ENCODE results near the gene DNAJC27.
"Not testable (repeated sequence)": the region's sequence is repeated elsewhere in the genome, so short reads cannot be mapped to it uniquely, and the experiment has no call there.

The DNAJC27 gene

DNA sequence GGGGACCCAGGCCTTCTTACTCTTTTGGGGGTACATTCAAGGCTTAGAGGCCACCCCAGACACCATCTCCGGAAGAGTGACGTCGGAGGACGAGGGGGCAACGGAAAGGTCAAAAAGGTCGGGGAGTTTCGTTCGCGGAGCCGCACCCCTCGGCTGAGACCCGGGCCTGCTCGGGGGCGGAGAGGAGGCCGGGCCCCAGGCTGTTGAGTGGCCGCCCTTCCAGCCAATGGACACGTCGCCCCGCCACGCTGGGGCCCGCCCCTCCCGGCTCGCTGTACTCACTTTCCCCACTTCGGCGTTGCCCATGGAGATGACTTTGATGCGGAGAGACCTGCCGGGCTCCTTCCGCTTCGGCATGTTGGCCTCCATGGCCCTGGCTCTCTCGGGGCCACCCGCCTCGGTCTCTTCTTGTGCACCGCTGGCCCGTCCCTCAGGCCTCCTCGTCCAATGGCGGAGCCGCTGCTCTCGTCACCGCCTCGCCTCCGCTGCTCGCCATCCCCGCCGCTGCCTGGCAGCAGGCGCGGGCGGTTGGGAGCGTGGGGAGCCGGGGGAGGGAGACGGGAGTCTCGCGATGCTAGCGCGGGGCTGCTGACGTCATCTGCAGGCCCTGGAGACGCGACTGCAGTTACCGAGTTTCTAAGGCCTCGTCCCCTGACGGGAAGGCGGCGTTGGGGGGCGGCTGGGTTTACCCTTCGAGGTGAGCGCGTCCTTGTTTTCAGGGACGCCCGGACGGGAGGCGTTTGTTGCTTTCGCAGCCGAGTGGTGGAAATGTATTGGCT, at the start of gene DNAJC27:
TSS of gene DNAJC27 (minus strand) at position 420 of the 779 bp plus-strand sequence. CDS start at position 369, 51 bp downstream.
- DNase-seq, result peak; percentile 96 to 97

DNA sequence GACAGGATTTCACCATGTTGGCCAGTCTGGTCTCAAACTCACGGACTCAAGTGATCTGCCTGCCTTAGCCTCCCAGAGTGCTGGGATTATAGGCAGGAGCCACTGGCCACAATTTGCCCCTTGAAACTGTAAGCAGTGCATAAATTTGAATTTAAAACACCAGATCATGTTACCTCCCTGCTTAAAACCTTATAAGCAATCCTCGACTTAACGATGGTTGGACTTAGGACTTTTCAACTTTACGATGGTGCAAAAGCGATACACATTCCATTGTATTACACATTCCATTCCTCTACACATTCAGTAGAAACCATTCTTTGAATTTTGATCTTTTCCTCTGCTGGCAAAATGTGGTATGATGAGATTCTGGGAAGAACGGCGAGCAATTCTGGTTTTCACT, 46.9 kb upstream of the DNAJC27 start:
- DNase-seq, result no peak

- no peak for DNase-seq
Measured at GRCh38 chr2:25014631-25015030, 42.9 kb upstream of the DNAJC27 start.

GRCh38 chr2:25011342-25011741, 39.6 kb upstream of the DNAJC27 start:
- not testable (repeated sequence) for DNase-seq

DNA sequence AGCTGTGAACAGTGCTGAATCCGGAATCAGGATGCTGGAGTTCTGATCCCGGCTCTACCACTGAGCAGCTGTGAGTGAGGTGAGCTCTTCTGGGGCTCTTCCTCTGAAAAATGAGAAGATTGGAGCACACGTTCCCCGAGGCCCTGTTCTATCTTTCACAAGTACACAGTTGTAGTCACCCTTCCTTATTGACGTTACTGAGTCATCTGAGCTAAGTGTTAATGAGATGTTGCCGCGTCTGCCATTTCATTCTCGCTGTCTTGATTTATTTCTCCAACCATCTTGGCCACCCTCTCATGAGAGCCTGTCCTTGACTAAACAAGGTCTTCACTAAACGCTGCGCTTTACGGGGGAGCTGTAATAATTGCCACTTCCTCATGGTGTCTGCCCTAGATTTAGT, 38.2 kb upstream of the DNAJC27 start:
- no peak for DNase-seq

DNA sequence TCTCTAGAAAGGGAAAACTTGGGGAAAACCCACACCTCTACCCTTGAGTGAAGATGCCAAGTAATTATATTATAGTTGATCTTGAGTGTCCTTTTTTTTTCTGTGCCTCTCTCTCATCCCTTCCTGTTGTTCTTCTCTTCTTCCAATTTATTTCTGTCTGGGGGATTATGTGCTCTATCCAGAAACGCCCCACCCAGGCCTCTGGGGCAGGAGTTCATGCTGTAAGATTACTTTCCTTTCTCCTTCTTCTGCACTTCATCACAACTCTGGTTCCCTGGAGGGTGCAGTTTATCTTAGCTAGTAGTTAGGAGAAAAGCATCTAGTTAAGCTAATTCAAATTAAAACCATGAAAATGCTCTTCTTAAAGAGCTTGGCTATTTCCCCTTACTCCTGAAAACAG, 30.3 kb upstream of the DNAJC27 start:
- no peak for DNase-seq

- DNase-seq, result no peak
Measured at GRCh38 chr2:25001325-25001637, 29.5 kb upstream of the DNAJC27 start.

GRCh38 chr2:25000503-25001324, 29.0 kb upstream of the DNAJC27 start:
- no peak for DNase-seq

- DNase-seq, result no peak
Measured at GRCh38 chr2:25000036-25000435, 28.3 kb upstream of the DNAJC27 start.

GRCh38 chr2:24999097-24999496, 27.3 kb upstream of the DNAJC27 start:
- not testable (repeated sequence) for DNase-seq

DNA sequence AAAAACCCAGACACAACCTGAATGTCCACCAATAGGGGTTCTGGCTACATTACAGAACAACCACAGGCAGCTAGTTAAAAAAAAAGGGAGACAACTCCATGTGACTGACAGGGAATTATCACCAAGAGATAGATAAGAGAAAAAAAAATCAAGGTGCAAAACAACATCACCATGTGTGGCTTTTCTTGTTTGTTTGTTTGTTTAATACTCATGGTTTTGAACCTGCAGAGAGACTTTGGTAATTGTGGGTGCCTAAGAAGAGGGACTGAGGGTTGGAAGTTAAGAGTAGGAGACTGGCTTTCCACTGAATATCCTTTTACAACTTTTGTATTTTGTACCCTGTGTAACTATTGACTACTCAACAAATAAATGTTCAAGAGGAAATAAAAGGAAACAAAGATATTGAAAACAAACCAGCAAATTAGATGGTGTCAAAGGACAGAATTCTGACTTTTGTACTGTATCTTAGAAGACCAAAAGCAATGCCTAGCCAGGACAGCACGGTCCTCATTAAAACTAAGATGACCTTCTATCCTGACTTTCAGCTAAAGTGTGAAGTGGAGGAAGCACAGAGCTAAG, 22.5 kb upstream of the DNAJC27 start:
- DNase-seq, result no peak

- no peak for DNase-seq
Measured at GRCh38 chr2:24993406-24994145, 21.8 kb upstream of the DNAJC27 start.

DNA sequence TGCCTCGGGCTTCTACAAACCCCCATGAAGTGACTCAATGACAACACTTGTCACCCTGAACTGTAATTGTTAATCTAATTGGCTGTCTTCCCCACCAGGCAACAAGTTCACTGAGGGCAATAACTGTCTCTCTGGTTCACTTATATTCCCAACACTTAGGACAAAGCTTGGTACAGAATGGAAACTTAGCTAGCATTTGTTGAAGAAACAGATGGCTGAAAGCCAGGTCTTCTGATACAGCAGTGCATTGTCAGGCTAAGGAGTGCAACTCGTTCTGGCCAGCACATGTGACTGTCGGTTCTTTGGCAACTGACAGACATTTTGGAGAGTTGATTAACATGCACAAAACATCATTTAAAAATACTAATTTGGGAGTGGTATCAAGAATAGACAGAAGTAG, 14.6 kb upstream of the DNAJC27 start:
- no peak for DNase-seq

DNA sequence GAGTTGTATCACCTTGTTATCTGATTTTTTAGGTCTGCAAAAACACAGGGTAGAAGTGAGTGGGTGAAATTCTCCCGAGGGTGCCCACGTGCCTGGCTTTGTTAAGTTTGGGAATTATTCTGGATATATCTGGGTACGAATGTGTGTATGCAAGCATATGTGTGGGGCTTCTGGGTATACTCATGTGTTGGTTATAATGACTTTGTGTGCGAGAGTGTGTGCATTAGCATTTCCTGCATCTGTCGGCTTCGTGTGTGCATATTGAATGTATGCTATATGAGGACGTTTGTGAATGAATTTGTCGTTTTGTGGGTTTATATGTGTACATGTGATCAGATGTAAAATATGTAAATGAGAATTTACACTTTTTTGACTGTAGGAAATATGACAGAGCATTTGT, 13.8 kb upstream of the DNAJC27 start:
- DNase-seq, result no peak

DNA sequence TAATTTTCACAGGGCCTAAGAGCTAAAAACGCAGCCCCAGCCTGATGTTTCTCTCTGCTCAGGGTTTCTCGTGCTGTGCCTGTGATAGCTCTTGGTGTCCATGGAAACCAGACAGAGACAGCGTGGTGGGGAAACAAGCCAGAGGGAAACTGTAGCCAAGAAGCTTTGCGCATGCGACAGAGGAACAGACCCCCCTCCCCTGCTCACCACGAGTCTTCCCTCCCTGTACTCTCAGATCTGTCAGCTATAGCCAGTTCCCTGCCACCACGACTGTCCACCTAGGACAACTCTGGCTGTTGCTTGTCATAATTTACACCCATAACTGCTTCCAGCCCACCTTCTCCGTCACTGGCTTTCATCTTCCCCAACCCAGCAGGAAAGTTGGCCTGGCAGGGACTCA, 13.2 kb upstream of the DNAJC27 start:
- DNase-seq, result no peak

DNA sequence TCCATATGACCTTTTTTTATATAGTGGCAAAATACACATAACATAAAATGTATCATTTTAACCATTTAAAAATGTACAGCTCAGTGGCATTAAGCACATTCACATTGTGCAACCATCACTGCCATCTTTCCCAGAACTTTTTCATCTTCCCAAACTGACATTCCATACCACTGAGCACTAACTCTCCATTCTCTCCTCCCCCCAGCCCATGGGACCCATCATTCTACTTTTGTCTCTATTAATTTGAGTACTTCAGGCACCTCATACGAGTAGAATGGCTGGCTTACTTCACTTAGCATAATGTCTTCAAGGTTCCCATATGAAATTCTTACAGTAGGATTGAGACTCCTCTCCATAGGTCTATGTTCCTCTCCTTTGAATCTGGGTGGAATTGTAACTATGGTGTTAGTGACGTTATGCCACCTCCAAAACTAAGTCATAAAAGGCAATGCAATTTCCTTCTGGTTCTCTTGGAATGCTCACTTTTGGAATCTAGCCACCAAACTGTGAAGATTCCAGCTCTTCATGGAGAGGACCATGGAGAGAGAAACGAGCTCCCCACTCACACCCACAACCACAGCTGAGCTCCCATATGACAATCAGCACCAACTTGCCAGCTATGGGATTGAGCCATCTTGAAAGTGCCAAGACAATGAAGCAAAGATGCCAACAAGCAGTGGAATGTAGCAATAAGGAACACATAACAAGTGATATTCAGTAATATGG, 9.8 kb upstream of the DNAJC27 start:
- no peak for DNase-seq

GRCh38 chr2:24978661-24979060, 6.9 kb upstream of the DNAJC27 start:
- no peak for DNase-seq

DNA sequence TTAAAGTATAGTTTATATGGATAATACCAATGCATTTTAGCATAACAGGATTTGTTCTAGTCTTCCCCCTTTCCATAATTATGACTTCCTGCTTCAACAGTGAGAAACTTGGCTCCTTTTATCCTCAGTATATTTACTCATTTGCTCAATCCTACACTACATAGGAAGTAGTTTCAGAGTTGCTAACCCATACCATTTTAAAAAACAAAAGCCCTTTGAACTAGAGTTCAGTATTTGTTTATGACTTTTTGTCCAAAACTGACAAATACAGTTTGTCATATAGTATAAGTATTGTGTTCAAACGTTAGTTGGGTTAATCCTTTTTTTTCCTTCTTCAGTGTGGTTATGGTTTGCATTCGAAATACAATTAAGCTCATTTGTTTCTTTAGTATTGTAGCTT, 5.9 kb upstream of the DNAJC27 start:
- DNase-seq, result no peak

GRCh38 chr2:24973812-24974211, 2.1 kb upstream of the DNAJC27 start:
- no peak for DNase-seq

DNA sequence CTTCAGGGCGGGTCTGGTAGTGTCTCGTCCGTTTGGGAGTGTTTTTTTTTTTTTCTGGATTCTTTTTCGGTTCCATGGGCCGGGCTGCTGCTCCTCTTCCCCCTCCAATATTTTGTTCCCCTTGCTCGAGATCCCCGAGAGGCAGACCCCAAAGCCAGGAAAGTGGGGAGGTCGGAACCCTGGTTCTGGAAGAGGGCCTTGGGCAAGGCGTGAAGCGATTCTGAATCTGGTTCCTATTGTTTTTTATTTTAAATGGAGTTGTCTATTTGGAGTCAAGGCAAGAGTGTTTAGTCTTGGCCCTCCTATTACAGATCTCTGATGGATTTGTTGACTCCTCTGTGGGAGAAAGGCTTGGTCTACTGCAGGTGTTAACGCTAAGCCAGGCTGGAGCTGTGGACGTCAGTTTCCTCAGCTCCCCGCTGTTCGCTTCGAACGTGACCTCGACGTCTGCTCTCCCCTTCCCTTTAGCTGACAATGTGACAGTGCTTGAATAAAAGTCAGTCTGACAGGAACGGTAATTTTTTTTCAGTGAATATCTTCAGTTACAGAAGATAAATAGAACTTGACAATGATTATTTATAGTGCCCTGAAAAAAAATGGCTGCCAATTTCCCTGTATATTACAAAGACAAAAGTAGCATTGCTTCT, 683 bp upstream of the DNAJC27 start:
- DNase-seq, result peak in 1 of 2 experiments; percentile 56

GRCh38 chr2:24971286-24971535, 544 bp downstream of the DNAJC27 start:
- peak in 1 of 2 experiments; percentile 65 for DNase-seq

Data from SW 1271 (cell line).